Parathyroid adenoma (tissue), 2 donors: ENCODE measurements around the gene C1GALT1.

ENCODE experiments used
- H2AFZ ChIP-seq: fragments of 300-600 bp; sonication (generic); one replicate; pipeline ENCODE4 v1.7.0; 2017; ENCODE audit warnings: antibody characterized with exemption, mild to moderate bottlenecking
- H3K27ac ChIP-seq: fragments of 300-600 bp; sonication (generic); one replicate; pipeline ENCODE4 v1.7.0; 2017
- H3K27me3 ChIP-seq: fragments of 300-600 bp; sonication (generic); one replicate; pipeline ENCODE4 v1.7.0; 2017; ENCODE audit warnings: low read length; ENCODE audit not compliant: control insufficient read depth, insufficient read depth
- H3K36me3 ChIP-seq: fragments of 300-600 bp; sonication (generic); one replicate; pipeline ENCODE4 v1.7.0; 2017; ENCODE audit warnings: low read length; ENCODE audit not compliant: control insufficient read depth, insufficient read depth
- H3K4me1 ChIP-seq: fragments of 300-600 bp; sonication (generic); one replicate; pipeline ENCODE4 v1.7.0; 2017; ENCODE audit warnings: control low read depth
- H3K4me2 ChIP-seq: fragments of 300-600 bp; sonication (generic); one replicate; pipeline ENCODE4 v1.7.0; 2017; ENCODE audit warnings: low read length
- H3K4me3 ChIP-seq: fragments of 300-600 bp; sonication (generic); one replicate; pipeline ENCODE4 v1.7.0; 2017; ENCODE audit warnings: low read depth, low read length
- H3K79me2 ChIP-seq: fragments of 300-600 bp; sonication (generic); one replicate; pipeline ENCODE4 v1.7.0; 2017; ENCODE audit warnings: control low read depth
- H3K9ac ChIP-seq: fragments of 300-600 bp; sonication (generic); one replicate; pipeline ENCODE4 v1.7.0; 2017; ENCODE audit warnings: mild to moderate bottlenecking
- H3K9me3 ChIP-seq: fragments of 300-600 bp; sonication (generic); one replicate; pipeline ENCODE4 v1.7.0; 2017; ENCODE audit warnings: low read length; ENCODE audit not compliant: control insufficient read depth
- TF ChIP-seq, protein P1 (sequence below): fragments of 300-600 bp; sonication (generic); IDR thresholded peaks from one replicate; pipeline ENCODE4 v1.7.0; 2017; ENCODE audit warnings: antibody characterized with exemption, mild to moderate bottlenecking
- donor health status: primary hyperparathyroidism.

Gene C1GALT1

GRCh38 chr7:7264306-7265040 lies 82.1 kb downstream of the C1GALT1 start:
- Histone ChIP-seq H3K4me3 (no peak overlapping the region), H2AFZ (peak overlapping the region; percentile 4), H3K9ac (no peak overlapping the region), H3K9me3 (no peaks in the 10 kb centered on the region), H3K27me3 (no peaks in the 10 kb centered on the region), H3K4me2 (no peak overlapping the region), H3K79me2 (no peaks in the 10 kb centered on the region), H3K4me1 (peaks cover 27% of the 10 kb centered on the region), H3K27ac (peak overlapping the region; percentile 70), H3K36me3 (no peaks in the 10 kb centered on the region)
- TF ChIP-seq, protein P1, sequence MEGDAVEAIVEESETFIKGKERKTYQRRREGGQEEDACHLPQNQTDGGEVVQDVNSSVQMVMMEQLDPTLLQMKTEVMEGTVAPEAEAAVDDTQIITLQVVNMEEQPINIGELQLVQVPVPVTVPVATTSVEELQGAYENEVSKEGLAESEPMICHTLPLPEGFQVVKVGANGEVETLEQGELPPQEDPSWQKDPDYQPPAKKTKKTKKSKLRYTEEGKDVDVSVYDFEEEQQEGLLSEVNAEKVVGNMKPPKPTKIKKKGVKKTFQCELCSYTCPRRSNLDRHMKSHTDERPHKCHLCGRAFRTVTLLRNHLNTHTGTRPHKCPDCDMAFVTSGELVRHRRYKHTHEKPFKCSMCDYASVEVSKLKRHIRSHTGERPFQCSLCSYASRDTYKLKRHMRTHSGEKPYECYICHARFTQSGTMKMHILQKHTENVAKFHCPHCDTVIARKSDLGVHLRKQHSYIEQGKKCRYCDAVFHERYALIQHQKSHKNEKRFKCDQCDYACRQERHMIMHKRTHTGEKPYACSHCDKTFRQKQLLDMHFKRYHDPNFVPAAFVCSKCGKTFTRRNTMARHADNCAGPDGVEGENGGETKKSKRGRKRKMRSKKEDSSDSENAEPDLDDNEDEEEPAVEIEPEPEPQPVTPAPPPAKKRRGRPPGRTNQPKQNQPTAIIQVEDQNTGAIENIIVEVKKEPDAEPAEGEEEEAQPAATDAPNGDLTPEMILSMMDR = no peak

- Histone ChIP-seq H2AFZ (peak overlapping the region; percentile 4), H3K4me3 (no peak overlapping the region), H3K36me3 (no peaks in the 10 kb centered on the region), H3K9me3 (no peaks in the 10 kb centered on the region), H3K4me2 (no peak overlapping the region), H3K9ac (no peak overlapping the region), H3K79me2 (no peaks in the 10 kb centered on the region), H3K4me1 (peaks cover 27% of the 10 kb centered on the region), H3K27ac (peak overlapping the region; percentile 70), H3K27me3 (no peaks in the 10 kb centered on the region)
- TF ChIP-seq, protein P1 = no peak
These were observed 83.0 kb downstream of the C1GALT1 start for GRCh38 chr7:7265081-7266075.

- no peaks in the 10 kb centered on the region for H3K79me2 ChIP-seq
- no peaks in the 10 kb centered on the region for H3K27me3 ChIP-seq
- H3K4me2 ChIP-seq = no peak overlapping the region
- peaks cover 29% of the 10 kb centered on the region for H3K4me1 ChIP-seq
- H3K9me3 ChIP-seq = no peaks in the 10 kb centered on the region
- H3K4me3 ChIP-seq = no peak overlapping the region
- TF ChIP-seq, protein P1 = no peak
- H3K36me3 ChIP-seq = no peaks in the 10 kb centered on the region
- no peak overlapping the region for H3K27ac ChIP-seq
- H2AFZ ChIP-seq = no peak overlapping the region
- no peak overlapping the region for H3K9ac ChIP-seq
These were observed 84.0 kb downstream of the C1GALT1 start for GRCh38 chr7:7266257-7266881.

- H3K9ac ChIP-seq = no peak overlapping the region
- H3K9me3 ChIP-seq = no peaks in the 10 kb centered on the region
- no peak overlapping the region for H3K4me2 ChIP-seq
- TF ChIP-seq, protein P1 = no peak
- no peaks in the 10 kb centered on the region for H3K27me3 ChIP-seq
- H3K79me2 ChIP-seq = no peaks in the 10 kb centered on the region
- H3K27ac ChIP-seq = no peak overlapping the region
- H3K4me1 ChIP-seq = peaks cover 29% of the 10 kb centered on the region
- H3K36me3 ChIP-seq = no peaks in the 10 kb centered on the region
- no peak overlapping the region for H3K4me3 ChIP-seq
- H2AFZ ChIP-seq = no peak overlapping the region
These were observed 88.9 kb downstream of the C1GALT1 start for GRCh38 chr7:7271094-7271874.
